Common myeloid progenitor, CD34-positive (primary cell): ENCODE measurements around the gene PHLDB2.

Source experiments
- CTCF ChIA-PET: fragments of 350-600 bp; sonication (Branson Sonifier 250); formaldehyde crosslinking; loops from one replicate; lab custom pipeline; 2021; ENCODE audit warnings: antibody characterized with exemption; lab: Charles Lee
- POLR2A ChIA-PET: fragments of 350-600 bp; sonication (Branson Sonifier 250); formaldehyde crosslinking; loops from one replicate; lab custom pipeline; 2021; ENCODE audit warnings: antibody characterized with exemption; lab: Charles Lee
- DNase-seq, 3 donors: peaks; one replicate each; pipeline versions ENCODE4 v3.0.0 to v3.0.0-alpha.2; 2013
- H3K27ac ChIP-seq, 2 experiments: 1 replicate in 1 of 2; 2 replicates in 1 of 2; pipeline ENCODE4 v1.7.0; 2013; ENCODE audit warnings: inconsistent platforms in 2 of 2, low read length in 2 of 2, mild to moderate bottlenecking in 2 of 2, low read depth in 1 of 2, moderate library complexity in 1 of 2; ENCODE audit not compliant: severe bottlenecking in 2 of 2, insufficient read depth in 1 of 2, poor library complexity in 1 of 2
- H3K27me3 ChIP-seq, 5 experiments: replicated peaks in 2 of 5; 1 replicate in 3 of 5; 2 replicates in 2 of 5; pipeline versions ENCODE4 v1.6.1 to v1.7.0; 2013; ENCODE audit warnings: low read length in 4 of 5, mild to moderate bottlenecking in 2 of 5, moderate library complexity in 2 of 5, inconsistent platforms in 1 of 5; ENCODE audit not compliant: insufficient read depth in 5 of 5, control insufficient read depth in 4 of 5
- H3K36me3 ChIP-seq, 4 experiments: 1 replicate in 2 of 4; 2 replicates in 2 of 4; pipeline versions ENCODE4 v1.6.1 to v1.7.0; 2013; ENCODE audit warnings: low read length in 3 of 4, control low read depth in 1 of 4, mild to moderate bottlenecking in 1 of 4; ENCODE audit not compliant: control insufficient read depth in 4 of 4, insufficient read depth in 4 of 4
- H3K4me1 ChIP-seq, 4 experiments: 1 replicate in 3 of 4; 2 replicates in 1 of 4; pipeline versions ENCODE4 v1.6.1 to v1.7.1; 2013; ENCODE audit warnings: low read length in 3 of 4, mild to moderate bottlenecking in 3 of 4, control low read depth in 1 of 4, inconsistent platforms in 1 of 4, moderate library complexity in 1 of 4; ENCODE audit not compliant: control insufficient read depth in 4 of 4, insufficient read depth in 4 of 4; ENCODE audit errors: control extremely low read depth in 1 of 4
- H3K4me3 ChIP-seq, 7 experiments: 1 replicate in 4 of 7; 2 replicates in 3 of 7; pipeline versions ENCODE4 v1.5.1 to v1.7.0; 2013; ENCODE audit warnings: mild to moderate bottlenecking in 7 of 7, low read length in 6 of 7, moderate library complexity in 6 of 7, inconsistent platforms in 2 of 7, low read depth in 2 of 7, control low read depth in 1 of 7; ENCODE audit not compliant: insufficient read depth in 4 of 7, control insufficient read depth in 1 of 7; ENCODE audit errors: extremely low read depth in 1 of 7
- H3K9me3 ChIP-seq, 5 experiments: 1 replicate in 4 of 5; 2 replicates in 1 of 5; pipeline versions ENCODE4 v1.6.1 to v1.7.1; 2013; ENCODE audit warnings: low read length in 4 of 5, mild to moderate bottlenecking in 2 of 5, inconsistent platforms in 1 of 5, low read depth in 1 of 5, moderate library complexity in 1 of 5; ENCODE audit not compliant: control insufficient read depth in 4 of 5, insufficient read depth in 2 of 5; ENCODE audit errors: control extremely low read depth in 1 of 5
- WGBS: methylation state at CpG from one replicate; pipeline ENCODE4 v1.1.5; 2013; ENCODE audit not compliant: insufficient coverage; 5-methylcytosine and 5-hydroxymethylcytosine counted together

PHLDB2 gene

GRCh38 chr3:112013784-112014143, 154.7 kb downstream of the PHLDB2 start:
- peaks cover 0 to 10% (median 2%) of the 10 kb centered on the region in 4 experiments for H3K4me1 ChIP-seq
- no peaks in the 10 kb centered on the region for H3K36me3 ChIP-seq
- 78% methylated on average over 5 of the region's 5 CpGs for WGBS
- H3K9me3 ChIP-seq = no peaks in the 10 kb centered on the region
- POLR2A ChIA-PET = no interaction called here
- H3K27ac ChIP-seq = no peak overlapping the region
- CTCF ChIA-PET = interaction anchor here (0.6 to 14.4 kb wide), 23 partner anchors 9 to 437 kb away, joined by 3 to 279 read pairs (median 3); partner anchors contain the start of gene TAGLN3
- H3K27me3 ChIP-seq = no peaks in the 10 kb centered on the region
- peak in 1 of 3 donors; percentile 18 for DNase-seq
- H3K4me3 ChIP-seq = peak overlapping the region in 2 of 7 experiments; percentile 8 to 30

GRCh38 chr3:112017091-112017490, 158.0 kb downstream of the PHLDB2 start:
- Histone ChIP-seq H3K27me3 (no peaks in the 10 kb centered on the region), H3K4me1 (peaks cover 0 to 10% (median 2%) of the 10 kb centered on the region in 4 experiments), H3K27ac (no peak overlapping the region), H3K4me3 (no peak overlapping the region), H3K9me3 (peaks cover 0 to 2% (median 0%) of the 10 kb centered on the region in 5 experiments), H3K36me3 (no peaks in the 10 kb centered on the region)
- CTCF ChIA-PET = interaction anchor here (1.0 to 14.4 kb wide), 7 partner anchors 11 to 284 kb away, joined by 3 to 279 read pairs (median 4); partner anchors contain the start of gene TAGLN3
- no peak for DNase-seq
- POLR2A ChIA-PET = interaction anchor here (0.6 kb wide), 1 partner anchor 39 kb away, joined by 3 read pairs; no protein-coding TSS in a partner anchor

GRCh38 chr3:112018712-112019111, 159.6 kb downstream of the PHLDB2 start:
- Histone ChIP-seq H3K36me3 (no peaks in the 10 kb centered on the region), H3K9me3 (peaks cover 0 to 3% (median 0%) of the 10 kb centered on the region in 5 experiments), H3K4me3 (no peak overlapping the region), H3K27me3 (no peaks in the 10 kb centered on the region), H3K27ac (no peak overlapping the region), H3K4me1 (no peaks in the 10 kb centered on the region)
- no peak for DNase-seq
- 100% methylated on average over 4 of the region's 4 CpGs for WGBS
- CTCF ChIA-PET = interaction anchor here (14.4 kb wide), 1 partner anchor 24 kb away, joined by 279 read pairs; the partner anchor contains the start of gene TAGLN3
- POLR2A ChIA-PET = no interaction called here

GRCh38 chr3:112019716-112020115, 160.7 kb downstream of the PHLDB2 start:
- H3K27ac ChIP-seq = no peak overlapping the region
- no CpG with 5 or more reads among the region's 1 CpG for whole genome bisulfite sequencing
- no peak overlapping the region for H3K4me3 ChIP-seq
- H3K4me1 ChIP-seq = no peaks in the 10 kb centered on the region
- H3K9me3 ChIP-seq = peaks cover 0 to 3% (median 0%) of the 10 kb centered on the region in 5 experiments
- H3K36me3 ChIP-seq = no peaks in the 10 kb centered on the region
- DNase-seq = no peak
- ChIA-PET CTCF (interaction anchor here (14.4 kb wide), 1 partner anchor 25 kb away, joined by 279 read pairs; the partner anchor contains the start of gene TAGLN3), POLR2A (no interaction called here)
- H3K27me3 ChIP-seq = no peaks in the 10 kb centered on the region

- CTCF ChIA-PET = interaction anchor here (1.0 kb wide), 1 partner anchor 31 kb away, joined by 3 read pairs; no protein-coding TSS in a partner anchor
- Histone ChIP-seq H3K27ac (no peak overlapping the region), H3K9me3 (peaks cover 0 to 3% (median 0%) of the 10 kb centered on the region in 5 experiments), H3K36me3 (no peaks in the 10 kb centered on the region), H3K4me1 (no peaks in the 10 kb centered on the region), H3K27me3 (peaks cover 0 to 2% (median 0%) of the 10 kb centered on the region in 5 experiments), H3K4me3 (no peak overlapping the region)
- POLR2A ChIA-PET = no interaction called here
- no CpG with 5 or more reads among the region's 1 CpG for WGBS
- no peak for DNase-seq
Measured at GRCh38 chr3:112020674-112021085, 161.6 kb downstream of the PHLDB2 start.
